Measurements from ENCODE around the gene SH3PXD2A.

DNA sequence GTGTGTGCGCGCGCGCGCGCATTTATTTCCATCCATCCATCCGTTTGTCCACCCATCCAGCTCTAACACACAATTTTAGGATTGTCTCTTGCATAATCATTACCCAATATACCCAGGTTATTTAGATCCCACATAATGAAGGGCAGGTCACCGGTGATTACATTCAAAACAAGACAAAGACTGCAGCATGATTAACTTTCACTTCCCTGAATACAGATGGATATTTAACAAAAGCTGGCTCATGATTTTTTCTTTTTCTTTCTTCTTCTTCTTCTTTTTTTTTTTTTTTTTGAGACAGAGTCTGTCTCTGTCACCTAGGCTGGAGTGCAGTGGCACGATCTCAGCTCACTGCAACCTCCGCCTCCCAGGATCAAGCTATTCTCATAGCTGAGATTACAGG is 86.2 kb downstream of the SH3PXD2A start:
- TF ChIP-seq, protein P1, sequence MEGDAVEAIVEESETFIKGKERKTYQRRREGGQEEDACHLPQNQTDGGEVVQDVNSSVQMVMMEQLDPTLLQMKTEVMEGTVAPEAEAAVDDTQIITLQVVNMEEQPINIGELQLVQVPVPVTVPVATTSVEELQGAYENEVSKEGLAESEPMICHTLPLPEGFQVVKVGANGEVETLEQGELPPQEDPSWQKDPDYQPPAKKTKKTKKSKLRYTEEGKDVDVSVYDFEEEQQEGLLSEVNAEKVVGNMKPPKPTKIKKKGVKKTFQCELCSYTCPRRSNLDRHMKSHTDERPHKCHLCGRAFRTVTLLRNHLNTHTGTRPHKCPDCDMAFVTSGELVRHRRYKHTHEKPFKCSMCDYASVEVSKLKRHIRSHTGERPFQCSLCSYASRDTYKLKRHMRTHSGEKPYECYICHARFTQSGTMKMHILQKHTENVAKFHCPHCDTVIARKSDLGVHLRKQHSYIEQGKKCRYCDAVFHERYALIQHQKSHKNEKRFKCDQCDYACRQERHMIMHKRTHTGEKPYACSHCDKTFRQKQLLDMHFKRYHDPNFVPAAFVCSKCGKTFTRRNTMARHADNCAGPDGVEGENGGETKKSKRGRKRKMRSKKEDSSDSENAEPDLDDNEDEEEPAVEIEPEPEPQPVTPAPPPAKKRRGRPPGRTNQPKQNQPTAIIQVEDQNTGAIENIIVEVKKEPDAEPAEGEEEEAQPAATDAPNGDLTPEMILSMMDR (IDR thresholded peaks at IDR 0.05), result no peak
- TF ChIP-seq POLR2A (IDR thresholded peaks at IDR 0.05), result no peak
